NB4 (cell line): ENCODE measurements around the gene FICD.

Source experiments
- DNase-seq: peaks from one replicate; pipeline ENCODE4 v3.0.0; 2010; ENCODE audit warnings: low read depth
- H3K4me3 ChIP-seq: one replicate; pipeline ENCODE4 v1.5.1; 2011; ENCODE audit warnings: mild to moderate bottlenecking, low read depth, low read length, moderate library complexity
- MYC ChIP-seq: IDR thresholded peaks from 2 replicates; pipeline ENCODE4 v1.6.1; 2011; ENCODE audit warnings: low read depth, low read length
- POLR2A ChIP-seq: IDR thresholded peaks from 2 replicates; pipeline ENCODE4 v1.6.1; 2011; ENCODE audit warnings: mild to moderate bottlenecking; ENCODE audit not compliant: insufficient read length; ENCODE audit errors: extremely low read depth
- TF ChIP-seq, protein P1 (sequence below): IDR thresholded peaks from 2 replicates; pipeline ENCODE4 v1.6.1; 2011; ENCODE audit warnings: low read depth, low read length
- TF ChIP-seq, protein P2 (sequence below): IDR thresholded peaks from one replicate; pipeline ENCODE4 v1.5.1; 2012; ENCODE audit warnings: low read depth, low read length

FICD gene

DNA sequence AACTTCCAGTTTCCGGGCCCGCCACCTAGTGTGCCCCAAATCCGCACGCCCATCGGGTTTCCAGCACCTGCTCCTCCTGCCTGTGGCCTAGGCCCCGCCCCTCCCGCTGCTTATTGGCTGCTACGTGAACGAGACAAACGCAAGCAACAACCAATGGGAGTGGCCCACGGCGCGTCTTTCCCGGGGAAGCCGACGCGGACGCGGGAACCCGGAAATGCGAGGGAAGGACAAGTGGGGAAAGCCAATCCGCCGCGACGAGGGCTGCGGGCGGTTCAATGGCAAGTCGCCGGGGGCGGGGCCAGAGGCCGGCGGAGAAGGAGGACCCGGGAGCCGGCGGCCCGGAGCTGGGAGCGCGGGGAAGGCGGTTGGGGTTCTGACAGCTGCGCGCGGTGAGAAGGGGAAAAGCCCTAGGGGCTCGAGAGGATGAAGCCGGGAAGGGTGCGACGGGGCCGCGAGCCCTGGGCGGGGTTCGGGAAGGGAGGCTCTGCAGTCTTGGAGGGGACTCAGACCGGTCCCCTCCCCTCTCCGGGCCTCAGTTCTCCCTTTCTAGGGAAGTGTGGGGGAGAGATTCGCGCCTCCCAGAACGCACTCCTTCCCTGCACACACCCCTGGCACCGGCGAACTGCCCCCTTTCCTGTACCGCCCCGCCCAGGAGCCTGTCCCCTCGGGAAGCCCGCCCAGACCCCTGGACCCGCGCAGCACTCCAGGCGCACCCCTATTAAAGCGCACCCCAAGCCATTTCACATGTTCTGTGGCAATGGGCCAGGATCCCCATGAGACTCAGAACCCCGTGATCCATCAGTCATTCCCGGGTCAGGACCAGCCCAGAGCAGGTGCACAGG, at the start of gene FICD:
Gene FICD (plus strand): TSS at position 305 of the 842 bp plus-strand sequence. CDS start 1,696 bp downstream, outside the sequence.
- H3K4me3 ChIP-seq: peak within 1 kb of the TSS; percentile 82
- peak; percentile 100 for DNase-seq
- TF ChIP-seq, protein P1, sequence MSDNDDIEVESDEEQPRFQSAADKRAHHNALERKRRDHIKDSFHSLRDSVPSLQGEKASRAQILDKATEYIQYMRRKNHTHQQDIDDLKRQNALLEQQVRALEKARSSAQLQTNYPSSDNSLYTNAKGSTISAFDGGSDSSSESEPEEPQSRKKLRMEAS: no peak
- TF ChIP-seq POLR2A: peak; percentile 49

DNA sequence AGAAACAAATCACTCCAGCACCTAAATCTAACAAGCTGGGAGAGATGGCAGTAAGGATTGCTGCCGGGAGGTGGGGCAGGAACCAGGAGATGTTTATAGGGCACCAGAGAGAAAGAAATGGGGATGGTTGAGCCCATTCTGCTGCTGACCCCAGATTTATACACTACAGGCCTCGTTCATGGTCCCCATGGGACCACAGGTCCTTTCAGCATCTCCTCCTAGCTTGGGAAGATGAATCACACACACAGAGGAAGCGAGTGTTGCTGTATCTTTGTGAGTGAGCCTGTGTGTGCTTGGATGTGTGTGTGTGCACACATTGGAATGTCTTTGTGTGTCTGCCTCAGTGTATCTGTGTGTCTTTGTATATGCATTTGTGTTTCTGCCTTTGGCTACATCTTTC, 49.7 kb upstream of the FICD start:
- peak; percentile 24 for DNase-seq
- H3K4me3 ChIP-seq: no peak overlapping the region
- TF ChIP-seq MYC (no peak), POLR2A (no peak)
- TF ChIP-seq, protein P1: no peak
- TF ChIP-seq, protein P2, sequence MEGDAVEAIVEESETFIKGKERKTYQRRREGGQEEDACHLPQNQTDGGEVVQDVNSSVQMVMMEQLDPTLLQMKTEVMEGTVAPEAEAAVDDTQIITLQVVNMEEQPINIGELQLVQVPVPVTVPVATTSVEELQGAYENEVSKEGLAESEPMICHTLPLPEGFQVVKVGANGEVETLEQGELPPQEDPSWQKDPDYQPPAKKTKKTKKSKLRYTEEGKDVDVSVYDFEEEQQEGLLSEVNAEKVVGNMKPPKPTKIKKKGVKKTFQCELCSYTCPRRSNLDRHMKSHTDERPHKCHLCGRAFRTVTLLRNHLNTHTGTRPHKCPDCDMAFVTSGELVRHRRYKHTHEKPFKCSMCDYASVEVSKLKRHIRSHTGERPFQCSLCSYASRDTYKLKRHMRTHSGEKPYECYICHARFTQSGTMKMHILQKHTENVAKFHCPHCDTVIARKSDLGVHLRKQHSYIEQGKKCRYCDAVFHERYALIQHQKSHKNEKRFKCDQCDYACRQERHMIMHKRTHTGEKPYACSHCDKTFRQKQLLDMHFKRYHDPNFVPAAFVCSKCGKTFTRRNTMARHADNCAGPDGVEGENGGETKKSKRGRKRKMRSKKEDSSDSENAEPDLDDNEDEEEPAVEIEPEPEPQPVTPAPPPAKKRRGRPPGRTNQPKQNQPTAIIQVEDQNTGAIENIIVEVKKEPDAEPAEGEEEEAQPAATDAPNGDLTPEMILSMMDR: no peak

DNA sequence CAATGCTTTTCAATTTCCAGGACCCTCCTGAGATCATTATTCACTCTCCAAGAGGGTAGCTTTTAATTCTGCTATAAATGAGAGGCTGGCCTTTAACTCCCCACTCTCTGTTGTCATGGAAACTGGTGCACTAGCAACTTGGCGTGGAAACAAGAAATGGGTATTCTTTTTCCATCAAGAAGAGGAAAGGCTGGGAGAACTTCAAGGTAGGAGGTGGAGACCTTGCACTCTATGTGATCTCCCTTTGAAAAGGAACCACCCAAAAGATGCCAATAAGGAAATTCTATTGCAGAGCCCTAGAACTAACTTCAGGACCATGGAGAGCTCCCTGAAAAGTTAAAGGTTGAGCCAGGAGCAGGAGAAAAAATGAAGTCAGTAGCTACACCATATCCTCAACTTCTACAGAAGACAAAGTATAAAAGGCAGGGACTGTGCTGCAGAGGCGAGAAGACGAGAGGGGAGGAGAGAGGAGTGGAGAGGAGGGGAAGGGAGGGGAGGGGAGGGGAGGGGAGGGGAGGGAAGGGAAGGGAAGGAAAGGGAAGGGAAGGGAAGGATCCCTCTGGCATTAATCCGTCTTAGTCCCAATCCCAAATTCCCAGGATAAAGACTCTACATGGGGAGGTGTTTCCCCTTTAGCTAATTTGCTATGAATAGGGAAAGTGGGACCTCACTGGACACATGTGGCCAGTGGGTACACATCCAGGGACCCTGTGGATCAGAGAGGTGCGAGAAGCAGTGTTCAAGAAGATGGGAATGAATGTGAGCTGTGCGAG, 46.7 kb upstream of the FICD start:
- DNase-seq: peak; percentile 54
- no peak for TF ChIP-seq MYC
- no peak overlapping the region for H3K4me3 ChIP-seq

DNA sequence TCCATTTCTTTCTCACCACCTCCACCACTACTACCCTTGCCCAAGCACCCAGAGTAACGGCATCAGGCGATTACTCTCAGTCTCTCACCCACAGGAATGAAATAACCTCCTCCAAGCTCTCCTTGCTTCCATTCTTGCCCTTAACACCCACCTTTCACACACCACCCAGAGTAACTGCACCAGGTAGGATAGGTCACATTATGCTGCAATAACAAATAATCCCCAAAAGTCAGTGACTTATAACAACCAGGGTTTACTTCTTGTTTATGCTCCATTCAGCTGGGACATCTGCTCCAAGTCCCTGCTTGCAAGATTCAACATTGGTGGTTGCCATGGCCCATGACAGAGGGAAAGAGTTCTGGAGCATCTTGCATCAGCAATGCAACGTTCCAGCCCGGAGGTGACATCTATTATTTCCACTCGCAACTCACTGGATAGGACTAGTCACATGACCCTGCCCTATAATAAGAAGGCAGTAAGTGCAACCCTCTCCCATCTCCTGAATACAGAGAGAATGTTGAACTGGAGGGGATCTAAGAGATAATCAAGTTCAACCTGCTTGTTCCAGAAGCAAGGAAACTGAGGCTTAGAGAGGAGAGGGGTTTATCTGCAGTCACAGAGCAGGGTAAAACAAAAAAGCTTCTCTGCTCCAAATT, 41.5 kb upstream of the FICD start:
- no peak overlapping the region for H3K4me3 ChIP-seq
- DNase-seq: no peak
- TF ChIP-seq, protein P1: no peak
- TF ChIP-seq POLR2A: no peak
- TF ChIP-seq, protein P2: no peak
- no peak for TF ChIP-seq MYC

DNA sequence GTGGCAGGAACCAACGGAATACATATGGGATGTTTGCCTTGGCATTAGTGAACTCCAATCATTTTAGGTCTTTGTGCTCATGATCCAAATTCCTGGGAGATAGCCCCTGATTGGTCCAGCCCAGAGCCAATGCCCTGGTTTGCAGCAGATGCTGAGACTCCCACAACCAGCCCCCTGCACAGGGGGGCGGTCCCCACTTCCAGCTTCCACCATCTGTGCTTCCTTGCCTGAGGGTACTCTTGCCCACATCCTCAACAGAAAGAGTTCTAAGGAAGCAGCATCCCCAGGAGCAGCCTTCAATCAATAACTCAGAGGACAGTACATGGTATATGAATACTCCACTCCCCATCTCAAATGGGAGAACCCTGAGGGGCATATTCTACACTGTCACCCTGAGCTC, 39.7 kb upstream of the FICD start:
- TF ChIP-seq, protein P2: no peak
- TF ChIP-seq POLR2A (no peak), MYC (no peak)
- TF ChIP-seq, protein P1: no peak
- DNase-seq: no peak
- no peak overlapping the region for H3K4me3 ChIP-seq

DNA sequence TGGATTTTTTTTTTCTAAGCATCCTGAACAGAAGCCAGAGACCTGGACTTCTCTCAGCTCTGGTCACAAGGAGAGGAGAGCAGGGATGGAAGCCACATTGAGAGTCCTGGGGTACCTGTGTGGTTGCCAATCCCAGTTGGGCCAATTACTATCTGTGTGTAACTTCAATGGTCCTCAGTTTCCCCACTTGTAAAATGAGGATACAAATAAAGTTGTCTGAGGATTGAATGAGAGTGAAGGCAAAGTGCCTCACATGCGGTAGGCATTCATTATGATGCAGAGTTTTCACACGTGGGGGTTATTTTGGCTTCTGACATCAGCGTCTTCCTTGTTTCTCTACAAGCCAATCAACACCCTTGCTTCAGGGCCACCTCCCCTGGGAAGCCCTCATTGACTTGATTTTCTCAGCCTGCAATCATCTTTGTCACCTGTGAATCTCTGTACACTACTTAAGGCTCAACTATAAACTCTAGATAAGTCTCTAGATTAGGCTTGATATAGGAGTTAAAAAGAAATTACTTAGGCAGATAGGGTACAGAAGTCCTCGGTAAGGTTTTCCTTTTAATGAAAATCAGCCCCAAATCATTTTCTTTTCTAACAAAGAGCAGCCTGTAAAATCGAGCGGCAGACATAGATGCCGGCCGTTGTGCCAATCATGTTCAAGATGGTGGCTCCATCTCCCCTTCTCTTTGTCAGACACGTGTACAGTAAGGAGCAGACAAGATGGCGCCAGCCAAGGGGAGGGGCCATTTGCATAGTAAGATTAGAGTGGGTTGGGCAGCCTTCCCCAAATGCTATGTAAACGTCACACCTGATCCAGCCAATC, 37.8 kb upstream of the FICD start:
- DNase-seq: no peak
- H3K4me3 ChIP-seq: no peak overlapping the region
- TF ChIP-seq, protein P1: no peak
- TF ChIP-seq, protein P2: no peak
- TF ChIP-seq POLR2A: no peak
- no peak for TF ChIP-seq MYC
